Measurements from ENCODE around the gene PLXND1. TPM values are rescaled to one million over a fixed set of nuclear protein-coding genes. Genes with fewer than 3 reads are reported as not detected.
"Not testable (repeated sequence)": the region's sequence is repeated elsewhere in the genome, so short reads cannot be mapped to it uniquely, and the experiment has no call there.

PLXND1 gene
- total and polyA plus RNA-seq, 2 donors from 2014 or later: 67.0 to 152 TPM

- H3K36me3 ChIP-seq (ENCODE audit: control insufficient read depth in 2 of 3, insufficient read depth in 3 of 3, low read length in 3 of 3): peaks cover 0 to 11% (median 0%) of the 10 kb centered on the region in 3 donors
- DNase-seq (no peak), FAIRE-seq (no peak)
- H3K4me1 ChIP-seq (ENCODE audit: control insufficient read depth in 2 of 3, insufficient read depth in 2 of 3, low read depth in 1 of 3, low read length in 3 of 3): no peaks in the 10 kb centered on the region
- intact Hi-C loops (cut with DNase I): no loop called here
- no peak overlapping the region for H3K9ac ChIP-seq (ENCODE audit: low read length in 3 of 3)
- H3K27ac ChIP-seq (ENCODE audit: low read depth in 2 of 2, low read length in 2 of 2): no peak overlapping the region
- H3K4me3 ChIP-seq (ENCODE audit: low read length in 3 of 3): no peak overlapping the region
- H3K9me3 ChIP-seq (ENCODE audit: control insufficient read depth in 2 of 3, insufficient read depth in 1 of 3, low read length in 3 of 3): no peaks in the 10 kb centered on the region
- H3K27me3 ChIP-seq (ENCODE audit: control insufficient read depth, insufficient read depth, low read length): no peaks in the 10 kb centered on the region
- no peak for TF ChIP-seq CTCF (IDR thresholded peaks at IDR 0.05; ENCODE audit: borderline replicate concordance, extremely low read depth, insufficient read depth)
Observed at GRCh38 chr3:129518581-129518980, 87.9 kb downstream of the PLXND1 start.

DNA sequence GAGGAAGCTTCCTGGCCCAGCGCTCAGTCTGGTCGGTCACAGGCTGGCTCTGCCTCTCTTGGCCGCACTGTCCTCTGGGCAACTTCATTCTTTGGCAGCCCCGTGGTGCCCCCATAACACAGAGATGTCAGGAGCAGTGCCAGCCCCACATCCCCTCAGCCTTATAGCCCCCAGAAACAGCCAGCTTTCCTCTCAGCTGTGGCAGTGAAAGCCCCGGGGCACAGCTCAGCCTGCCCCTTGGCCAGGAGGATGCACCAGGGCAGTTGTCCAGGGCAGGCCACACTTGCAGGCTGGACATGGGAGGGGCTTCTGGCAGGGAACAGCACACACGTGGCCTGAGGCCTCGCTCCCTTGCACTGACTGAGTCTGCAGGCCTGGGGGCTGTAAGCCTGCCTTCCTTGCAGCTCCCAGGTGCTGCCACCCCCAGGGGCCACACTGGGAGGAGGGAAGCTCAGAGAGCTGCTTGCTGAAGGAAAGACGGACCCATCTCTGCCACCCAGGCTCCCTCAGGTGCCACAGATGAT is 88.4 kb downstream of the PLXND1 start:
- no peak for FAIRE-seq
- Histone ChIP-seq H3K9ac (ENCODE audit: low read length in 3 of 3) (no peak overlapping the region), H3K27me3 (ENCODE audit: control insufficient read depth, insufficient read depth, low read length) (no peaks in the 10 kb centered on the region), H3K36me3 (ENCODE audit: control insufficient read depth in 2 of 3, insufficient read depth in 3 of 3, low read length in 3 of 3) (peaks cover 0 to 11% (median 2%) of the 10 kb centered on the region in 3 donors), H3K9me3 (ENCODE audit: control insufficient read depth in 2 of 3, insufficient read depth in 1 of 3, low read length in 3 of 3) (no peaks in the 10 kb centered on the region), H3K4me1 (ENCODE audit: control insufficient read depth in 2 of 3, insufficient read depth in 2 of 3, low read depth in 1 of 3, low read length in 3 of 3) (no peaks in the 10 kb centered on the region), H3K4me3 (ENCODE audit: low read length in 3 of 3) (no peak overlapping the region), H3K27ac (ENCODE audit: low read depth in 2 of 2, low read length in 2 of 2) (no peak overlapping the region)
- no peak for DNase-seq
- intact Hi-C loops (cut with DNase I): no loop called here
- TF ChIP-seq CTCF (IDR thresholded peaks at IDR 0.05; ENCODE audit: borderline replicate concordance, extremely low read depth, insufficient read depth): no peak

DNA sequence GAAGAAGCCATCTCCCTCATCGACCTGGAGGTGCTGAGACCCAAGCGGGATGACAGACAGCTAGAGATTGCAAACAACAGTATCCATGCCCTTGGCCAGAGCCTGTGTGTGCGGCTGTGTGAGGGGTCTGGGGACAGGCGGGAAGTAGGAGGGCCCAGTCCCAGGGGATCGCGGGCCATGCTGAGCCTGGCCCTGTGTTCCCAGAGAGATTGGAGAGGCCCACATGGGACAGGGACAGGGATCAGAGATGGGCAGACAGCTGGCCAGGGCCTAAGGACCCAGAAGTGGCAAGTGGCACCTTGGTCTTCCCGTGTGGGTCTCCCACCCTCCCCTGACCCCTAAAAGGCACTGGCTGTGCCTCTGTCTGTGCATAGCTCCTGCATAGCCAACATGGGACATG is 89.0 kb downstream of the PLXND1 start:
- Histone ChIP-seq H3K36me3 (ENCODE audit: control insufficient read depth in 2 of 3, insufficient read depth in 3 of 3, low read length in 3 of 3) (peaks cover 0 to 17% (median 6%) of the 10 kb centered on the region in 3 donors), H3K27me3 (ENCODE audit: control insufficient read depth, insufficient read depth, low read length) (no peaks in the 10 kb centered on the region), H3K4me1 (ENCODE audit: control insufficient read depth in 2 of 3, insufficient read depth in 2 of 3, low read depth in 1 of 3, low read length in 3 of 3) (no peaks in the 10 kb centered on the region), H3K4me3 (ENCODE audit: low read length in 3 of 3) (no peak overlapping the region), H3K9ac (ENCODE audit: low read length in 3 of 3) (no peak overlapping the region), H3K9me3 (ENCODE audit: control insufficient read depth in 2 of 3, insufficient read depth in 1 of 3, low read length in 3 of 3) (no peaks in the 10 kb centered on the region), H3K27ac (ENCODE audit: low read depth in 2 of 2, low read length in 2 of 2) (no peak overlapping the region)
- no peak for FAIRE-seq
- no peak for TF ChIP-seq CTCF (IDR thresholded peaks at IDR 0.05; ENCODE audit: borderline replicate concordance, extremely low read depth, insufficient read depth)
- no peak for DNase-seq
- intact Hi-C loops (cut with DNase I): no loop called here

- peaks cover 0 to 27% (median 8%) of the 10 kb centered on the region in 3 donors for H3K36me3 ChIP-seq (ENCODE audit: control insufficient read depth in 2 of 3, insufficient read depth in 3 of 3, low read length in 3 of 3)
Observed at GRCh38 chr3:129515821-129516432, 90.5 kb downstream of the PLXND1 start.

GRCh38 chr3:129515108-129515820 is 91.2 kb downstream of the PLXND1 start:
- peaks cover 0 to 31% (median 10%) of the 10 kb centered on the region in 3 donors for H3K36me3 ChIP-seq (ENCODE audit: control insufficient read depth in 2 of 3, insufficient read depth in 3 of 3, low read length in 3 of 3)
- not testable (repeated sequence) for H3K4me3 ChIP-seq (ENCODE audit: low read length in 3 of 3); DNase-seq

More at GRCh38 chr3:129515821-129516432, 90.5 kb downstream of the PLXND1 start:
- DNase-seq; intact Hi-C loops (cut with DNase I); H3K9ac ChIP-seq (ENCODE audit: low read length in 3 of 3); H3K4me3 ChIP-seq (ENCODE audit: low read length in 3 of 3); FAIRE-seq; H3K27ac ChIP-seq (ENCODE audit: low read depth in 2 of 2, low read length in 2 of 2); H3K4me1 ChIP-seq (ENCODE audit: control insufficient read depth in 2 of 3, insufficient read depth in 2 of 3, low read depth in 1 of 3, low read length in 3 of 3); H3K9me3 ChIP-seq (ENCODE audit: control insufficient read depth in 2 of 3, insufficient read depth in 1 of 3, low read length in 3 of 3); H3K27me3 ChIP-seq (ENCODE audit: control insufficient read depth, insufficient read depth, low read length): not testable (repeated sequence)

More at GRCh38 chr3:129515108-129515820, 91.2 kb downstream of the PLXND1 start:
- intact Hi-C loops (cut with DNase I); H3K27me3 ChIP-seq (ENCODE audit: control insufficient read depth, insufficient read depth, low read length); H3K27ac ChIP-seq (ENCODE audit: low read depth in 2 of 2, low read length in 2 of 2); H3K9ac ChIP-seq (ENCODE audit: low read length in 3 of 3); FAIRE-seq; H3K9me3 ChIP-seq (ENCODE audit: control insufficient read depth in 2 of 3, insufficient read depth in 1 of 3, low read length in 3 of 3); H3K4me1 ChIP-seq (ENCODE audit: control insufficient read depth in 2 of 3, insufficient read depth in 2 of 3, low read depth in 1 of 3, low read length in 3 of 3): not testable (repeated sequence)

All from kidney (tissue), 14 donors.